ENCODE data around the gene CCDC34.

Gene CCDC34

GRCh38 chr11:27291954-27292636, 70.9 kb downstream of the CCDC34 start:
- no peak for DNase-seq (ENCODE audit: low spot score)

DNA sequence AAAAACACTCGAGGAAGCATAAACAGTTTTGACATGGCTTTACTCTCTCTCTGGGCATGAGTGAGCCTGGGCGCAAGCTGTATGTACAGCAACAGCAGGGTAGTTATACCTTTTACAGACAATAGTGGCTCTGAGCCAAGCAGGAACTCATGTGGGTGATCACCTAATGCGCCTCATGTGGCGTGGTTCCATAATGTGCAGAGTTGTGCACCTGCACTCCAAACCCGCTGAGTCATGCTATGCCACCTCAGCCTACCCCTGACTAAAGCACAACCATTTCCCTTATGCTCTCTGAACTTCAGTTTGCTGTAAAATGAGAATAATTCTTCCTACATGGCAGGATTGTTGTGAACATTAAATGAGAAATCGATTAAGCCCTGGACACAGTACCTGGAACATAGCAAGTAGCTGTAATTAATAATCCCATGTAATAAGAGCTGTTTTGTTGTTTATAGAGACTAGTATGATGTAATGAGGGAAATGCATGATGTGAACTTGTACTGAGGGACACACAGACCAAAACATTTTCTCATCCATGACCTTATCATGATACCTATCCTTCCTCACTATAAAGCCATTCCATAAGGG, 71.6 kb downstream of the CCDC34 start:
- DNase-seq (ENCODE audit: low spot score) = peak; percentile 23

DNA sequence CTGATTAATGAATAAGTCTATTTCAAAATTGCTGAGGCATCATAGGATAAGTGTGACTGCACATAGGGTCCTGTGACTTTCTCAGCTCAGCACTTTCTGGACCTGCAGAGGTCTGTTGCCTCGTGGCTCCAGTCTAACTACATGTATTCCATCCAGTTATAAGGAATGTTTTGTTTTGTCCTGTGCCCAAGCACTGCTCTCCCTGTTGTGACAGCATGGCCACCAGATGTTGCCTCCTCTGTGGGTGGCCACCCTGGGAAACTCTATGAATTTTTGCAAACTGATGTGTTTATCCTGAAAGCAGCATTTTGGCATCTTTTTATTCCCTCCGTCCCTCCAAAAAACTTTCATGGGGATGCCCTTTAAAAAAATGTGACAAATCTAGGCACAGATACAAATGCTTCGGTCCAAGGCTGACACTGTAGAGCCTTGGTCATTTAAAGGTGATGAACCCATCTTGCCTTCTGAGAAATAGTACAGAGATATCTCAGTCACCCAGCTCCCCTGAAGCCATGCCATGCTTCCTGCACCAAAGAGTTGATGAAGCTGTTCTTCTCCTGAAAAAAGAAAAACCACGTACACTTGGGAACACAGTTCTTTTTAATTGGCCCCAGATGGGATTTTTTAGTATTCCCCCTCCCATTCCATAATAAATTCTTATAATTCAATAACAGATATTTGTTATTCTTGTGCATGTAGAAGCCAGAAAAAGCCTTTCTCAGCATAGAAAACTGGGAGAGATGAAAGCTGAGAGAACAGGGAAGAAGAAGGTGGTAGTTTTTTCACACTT, 72.6 kb downstream of the CCDC34 start:
- DNase-seq (ENCODE audit: low spot score) = no peak
